GM18951 (cell line): ENCODE data around the gene COX7B2.

Experiments used
- POLR2A ChIP-seq: IDR thresholded peaks from 4 replicates; pipeline ENCODE4 v1.6.1; 2011; ENCODE audit warnings: mild to moderate bottlenecking; ENCODE audit not compliant: insufficient read length, insufficient read depth; ENCODE audit errors: extremely low read depth
- in situ Hi-C: fragments of 300-500 bp; cut with MboI; formaldehyde crosslinking; loops from one replicate; pipeline ENCODE4 v1.12.0; 2022; ENCODE audit warnings: low sequenced_read_pairs, mixed read lengths, inconsistent platforms; ENCODE audit not compliant: unreplicated experiment

Gene COX7B2

GRCh38 chr4:46852800-46853199, 56.2 kb downstream of the COX7B2 start:
- TF ChIP-seq POLR2A, result no peak
- in situ Hi-C loops, result no loop called here

- in situ Hi-C loops, result no loop called here
- no peak for TF ChIP-seq POLR2A
Measured at GRCh38 chr4:46850026-46850425, 59.0 kb downstream of the COX7B2 start.

- no peak for TF ChIP-seq POLR2A
- in situ Hi-C loops, result no loop called here
Measured at GRCh38 chr4:46844325-46844917, 64.6 kb downstream of the COX7B2 start.

GRCh38 chr4:46839128-46839527, 69.9 kb downstream of the COX7B2 start:
- no peak for TF ChIP-seq POLR2A
- in situ Hi-C loops, result no loop called here

GRCh38 chr4:46837639-46838038, 71.4 kb downstream of the COX7B2 start:
- in situ Hi-C loops, result no loop called here
- no peak for TF ChIP-seq POLR2A

GRCh38 chr4:46836584-46836983, 72.5 kb downstream of the COX7B2 start:
- TF ChIP-seq POLR2A, result no peak
- in situ Hi-C loops, result no loop called here

- in situ Hi-C loops, result no loop called here
Measured at GRCh38 chr4:46830971-46831454, 78.0 kb downstream of the COX7B2 start.

GRCh38 chr4:46820154-46820553, 88.9 kb downstream of the COX7B2 start:
- in situ Hi-C loops, result no loop called here
- TF ChIP-seq POLR2A, result no peak

More at GRCh38 chr4:46830971-46831454, 78.0 kb downstream of the COX7B2 start:
- TF ChIP-seq POLR2A, result no peak

- in situ Hi-C loops, result no loop called here
- no peak for TF ChIP-seq POLR2A
Measured at GRCh38 chr4:46819095-46819494, 90.0 kb downstream of the COX7B2 start.

GRCh38 chr4:46818604-46819003, 90.4 kb downstream of the COX7B2 start:
- in situ Hi-C loops, result no loop called here
- TF ChIP-seq POLR2A, result no peak

- no peak for TF ChIP-seq POLR2A
- in situ Hi-C loops, result no loop called here
Measured at GRCh38 chr4:46817806-46818205, 91.2 kb downstream of the COX7B2 start.

GRCh38 chr4:46804781-46805413, 104.1 kb downstream of the COX7B2 start:
- no peak for TF ChIP-seq POLR2A
- in situ Hi-C loops, result no loop called here

- TF ChIP-seq POLR2A, result no peak
- in situ Hi-C loops, result no loop called here
Measured at GRCh38 chr4:46793036-46793435, 116.0 kb downstream of the COX7B2 start.

GRCh38 chr4:46781434-46782092, 127.5 kb downstream of the COX7B2 start:
- in situ Hi-C loops, result no loop called here
- no peak for TF ChIP-seq POLR2A
